Epithelial cell of esophagus (primary cell): Measurements from ENCODE around the gene SLC4A2.
A peak's percentile ranks its signal among the peaks of the same experiment; 100 is the strongest.

Experiments
- DNase-seq: peaks from one replicate; pipeline ENCODE4 v3.0.0; 2010; ENCODE audit warnings: low read depth
- H3K4me3 ChIP-seq: 2 replicates; pipeline ENCODE4 v1.5.1; 2011; ENCODE audit warnings: mild to moderate bottlenecking, low read length, control low read depth
- TF ChIP-seq, protein P1 (sequence below): IDR thresholded peaks from 2 replicates; pipeline ENCODE4 v1.5.1; 2011; ENCODE audit warnings: low read depth, mild to moderate bottlenecking, low read length, control low read depth, inconsistent platforms; ENCODE audit not compliant: insufficient read depth; ENCODE audit errors: missing control alignments

Gene SLC4A2

DNA sequence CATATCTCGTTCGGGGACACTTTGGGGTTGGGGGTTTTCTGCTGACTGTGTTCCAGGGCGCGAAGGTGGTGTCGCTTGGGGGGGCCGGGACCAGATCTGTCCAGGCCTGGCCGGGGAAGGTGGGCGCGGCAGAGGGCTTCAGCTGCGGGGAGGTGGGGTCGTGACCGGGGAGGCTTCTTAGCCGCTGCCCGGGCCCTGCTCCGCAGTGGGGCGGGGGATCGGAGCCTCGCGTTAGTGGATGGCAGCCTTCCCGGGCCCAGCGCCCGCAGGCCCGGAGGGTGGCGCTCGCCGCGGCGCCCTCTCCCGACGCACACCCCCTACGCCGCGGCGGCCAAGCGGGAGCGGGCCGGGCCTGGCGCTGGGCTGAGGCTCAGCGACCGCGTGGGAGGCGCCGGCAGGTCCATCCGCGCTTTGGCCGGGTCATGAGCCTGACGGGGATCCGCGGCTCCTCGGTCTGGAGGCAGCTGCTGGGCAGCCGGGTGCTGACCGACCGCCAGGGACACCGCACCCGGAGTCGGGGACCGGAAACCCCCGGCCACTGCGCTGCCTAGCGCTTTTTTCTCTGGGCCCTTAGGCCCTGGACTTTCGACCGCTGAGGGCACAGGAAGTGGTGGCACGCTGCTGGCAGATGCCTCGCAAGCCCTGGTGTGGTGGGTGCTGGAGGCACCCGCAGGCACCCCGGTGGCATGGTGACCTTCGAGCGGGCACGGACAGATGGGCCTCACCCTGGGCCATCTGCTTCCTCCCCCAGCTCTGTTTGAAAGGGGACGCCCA, 28.0 kb downstream of the SLC4A2 start:
- TF ChIP-seq, protein P1, sequence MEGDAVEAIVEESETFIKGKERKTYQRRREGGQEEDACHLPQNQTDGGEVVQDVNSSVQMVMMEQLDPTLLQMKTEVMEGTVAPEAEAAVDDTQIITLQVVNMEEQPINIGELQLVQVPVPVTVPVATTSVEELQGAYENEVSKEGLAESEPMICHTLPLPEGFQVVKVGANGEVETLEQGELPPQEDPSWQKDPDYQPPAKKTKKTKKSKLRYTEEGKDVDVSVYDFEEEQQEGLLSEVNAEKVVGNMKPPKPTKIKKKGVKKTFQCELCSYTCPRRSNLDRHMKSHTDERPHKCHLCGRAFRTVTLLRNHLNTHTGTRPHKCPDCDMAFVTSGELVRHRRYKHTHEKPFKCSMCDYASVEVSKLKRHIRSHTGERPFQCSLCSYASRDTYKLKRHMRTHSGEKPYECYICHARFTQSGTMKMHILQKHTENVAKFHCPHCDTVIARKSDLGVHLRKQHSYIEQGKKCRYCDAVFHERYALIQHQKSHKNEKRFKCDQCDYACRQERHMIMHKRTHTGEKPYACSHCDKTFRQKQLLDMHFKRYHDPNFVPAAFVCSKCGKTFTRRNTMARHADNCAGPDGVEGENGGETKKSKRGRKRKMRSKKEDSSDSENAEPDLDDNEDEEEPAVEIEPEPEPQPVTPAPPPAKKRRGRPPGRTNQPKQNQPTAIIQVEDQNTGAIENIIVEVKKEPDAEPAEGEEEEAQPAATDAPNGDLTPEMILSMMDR: no peak
- peak; percentile 68 for DNase-seq
- peak overlapping the region; percentile 72 for H3K4me3 ChIP-seq

DNA sequence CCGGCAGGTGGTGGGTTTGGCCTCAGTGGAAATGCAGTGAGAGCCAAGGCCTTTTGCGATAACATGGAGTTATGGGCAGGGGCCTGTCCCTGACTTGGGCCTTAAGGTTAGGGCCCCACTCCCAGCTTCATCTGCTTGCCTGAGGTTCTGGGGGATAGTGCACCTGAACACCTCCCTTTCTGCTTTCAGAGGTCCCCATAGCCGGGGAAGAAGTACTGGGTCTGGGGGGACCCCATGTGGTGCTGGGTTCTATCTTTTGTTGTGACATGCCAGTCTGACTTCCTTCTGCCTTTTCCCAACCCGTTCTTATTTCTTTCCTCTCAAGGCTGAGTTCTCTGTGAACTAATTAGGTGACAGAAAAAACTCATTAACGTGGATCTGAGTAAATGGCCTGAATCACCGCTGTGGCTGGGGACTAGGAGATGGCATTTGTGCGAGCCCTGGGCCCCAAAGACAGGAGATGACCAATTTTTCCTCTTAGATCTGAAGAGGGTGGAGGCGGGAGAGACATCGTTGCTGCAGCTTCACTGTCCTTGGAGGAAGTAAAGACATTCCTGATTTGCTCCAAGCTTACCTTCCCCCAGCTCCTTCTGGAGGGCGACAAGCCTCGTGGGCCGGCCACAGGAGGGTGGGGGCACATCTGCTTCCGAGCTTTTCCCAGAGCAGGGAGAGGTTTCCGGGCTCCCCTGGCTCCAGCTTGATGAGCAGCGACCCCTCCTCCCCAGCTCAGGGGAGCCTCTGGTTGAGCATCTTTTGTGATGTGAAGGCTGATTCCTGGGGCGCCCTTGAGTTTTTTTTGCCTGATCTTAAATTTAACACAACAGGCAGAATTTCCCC, 28.8 kb downstream of the SLC4A2 start:
- H3K4me3 ChIP-seq: peak overlapping the region; percentile 72
- DNase-seq: no peak

DNA sequence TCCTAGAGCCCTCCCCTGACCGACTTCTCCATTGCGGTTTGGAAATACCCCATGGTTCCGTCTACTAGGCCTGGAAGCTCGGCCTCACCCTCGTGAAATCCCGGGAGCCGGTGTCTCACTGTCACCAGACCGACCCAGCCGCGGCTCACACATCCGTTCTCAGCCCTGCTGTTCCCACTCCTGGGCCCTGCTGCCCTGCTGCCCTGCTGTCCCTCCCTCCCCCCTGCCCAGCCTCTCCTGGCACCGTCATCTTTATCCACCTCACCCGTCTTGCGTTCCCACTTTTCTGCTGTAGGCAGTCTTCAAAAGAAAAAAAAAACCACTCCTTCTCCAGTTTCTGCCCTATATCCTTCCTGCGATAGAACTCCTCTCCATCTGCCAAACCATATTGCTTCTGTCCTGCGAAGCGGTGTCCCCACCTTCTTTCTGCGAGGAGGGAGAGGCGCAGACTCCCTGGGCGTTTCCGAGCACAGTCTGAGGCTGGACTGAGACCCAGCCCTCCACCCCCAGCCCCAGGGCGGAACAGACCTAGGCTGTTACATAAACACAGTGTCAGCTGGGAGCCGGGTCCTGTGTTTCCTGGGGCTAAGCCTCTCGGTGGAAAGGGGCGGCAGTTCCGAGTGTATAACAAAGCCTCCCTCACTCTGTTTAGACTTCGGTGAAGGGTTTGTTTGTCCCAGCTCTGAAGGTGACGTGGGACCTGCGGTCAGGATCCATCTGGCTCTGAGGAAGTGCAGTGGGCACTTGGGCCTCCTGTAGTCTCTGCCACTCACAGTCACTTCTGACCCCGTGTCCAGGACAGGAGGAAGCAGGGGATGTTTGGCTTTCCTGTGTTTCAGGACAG, 29.7 kb downstream of the SLC4A2 start:
- H3K4me3 ChIP-seq: peak overlapping the region; percentile 72
- TF ChIP-seq, protein P1: no peak
- DNase-seq: peak; percentile 59

More for the DNA sequence above, 28.8 kb downstream of the SLC4A2 start:
- TF ChIP-seq, protein P1: no peak

DNA sequence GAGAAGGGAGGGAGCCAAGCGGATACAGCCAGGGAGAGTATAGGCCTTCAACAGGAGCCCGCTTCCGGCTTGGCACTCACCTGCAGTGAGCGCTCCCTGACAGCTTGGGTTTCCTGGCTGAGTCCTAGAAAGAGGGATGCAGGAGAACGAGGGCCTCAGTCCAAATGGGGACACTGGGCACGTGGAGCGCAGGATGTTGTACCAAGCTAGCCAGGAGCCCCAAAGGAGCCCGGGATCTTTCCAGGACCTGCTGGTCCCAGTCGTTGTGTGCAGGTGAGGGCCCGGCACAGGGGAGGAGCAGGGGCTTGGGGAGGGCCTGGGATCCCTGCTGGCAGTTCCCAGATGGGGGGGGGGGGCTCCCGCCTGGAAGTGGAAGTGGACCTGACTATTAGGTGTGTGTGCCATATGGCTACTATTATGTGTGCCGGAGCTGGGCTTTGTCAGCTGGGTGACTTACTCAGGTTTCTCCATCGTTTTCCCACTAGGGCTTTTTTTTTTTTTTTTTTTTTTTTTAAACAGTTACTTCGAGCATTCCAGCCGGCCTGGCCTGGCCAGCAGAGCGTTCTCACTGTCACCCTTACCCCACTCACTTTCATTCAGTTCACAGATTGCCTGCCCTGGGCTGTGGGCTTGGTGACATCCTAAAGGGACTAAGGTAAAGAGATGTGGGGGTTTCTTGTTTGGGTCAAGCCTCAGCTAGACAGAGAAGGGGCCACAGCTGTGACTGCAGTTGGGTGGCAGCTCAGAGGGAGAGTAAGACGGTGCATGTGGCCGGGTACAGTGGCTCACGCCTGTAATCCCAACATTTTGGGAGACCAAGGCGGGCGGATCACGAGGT, 30.7 kb downstream of the SLC4A2 start:
- TF ChIP-seq, protein P1: no peak
- DNase-seq: no peak
- no peak overlapping the region for H3K4me3 ChIP-seq

DNA sequence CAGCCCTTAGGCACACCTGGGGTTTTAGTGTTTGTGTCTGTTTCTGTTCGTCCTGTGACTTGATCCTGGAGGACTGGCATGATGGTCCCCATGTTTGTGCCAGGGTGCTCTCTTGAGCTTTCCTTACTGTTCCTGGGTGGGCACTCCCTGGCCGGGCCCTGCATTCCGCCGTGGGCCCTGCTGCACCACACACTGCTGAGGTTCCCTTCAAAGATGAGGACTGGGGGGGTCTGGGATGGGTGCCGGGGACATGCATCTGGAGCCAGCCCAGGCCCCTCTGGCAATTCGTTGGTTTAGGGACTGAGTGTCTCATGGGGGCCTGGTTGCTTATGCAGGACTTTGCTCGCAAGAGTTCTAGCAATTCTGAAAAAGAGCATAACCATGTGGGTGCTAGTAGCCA, 31.6 kb downstream of the SLC4A2 start:
- TF ChIP-seq, protein P1: no peak
- H3K4me3 ChIP-seq: no peak overlapping the region
- DNase-seq: no peak

DNA sequence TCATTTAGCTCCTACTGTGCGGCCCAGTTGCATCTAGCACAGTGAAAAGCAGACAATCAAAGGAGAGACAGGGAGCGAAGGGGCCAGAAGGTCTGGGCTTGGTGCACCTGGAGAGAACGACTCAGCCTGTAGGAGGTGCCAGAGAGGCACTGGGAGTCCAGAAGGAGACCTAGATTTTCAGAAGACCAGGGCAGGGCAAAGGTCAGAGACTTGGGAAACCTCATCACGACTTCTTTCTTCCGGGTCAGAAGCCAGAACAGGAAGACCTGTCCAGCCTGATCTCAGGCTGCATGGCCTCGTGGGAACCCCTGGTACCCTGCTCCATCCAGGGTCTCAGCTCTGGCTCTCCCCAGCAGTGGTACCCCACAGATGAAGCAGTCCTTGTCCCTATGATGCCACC, 32.0 kb downstream of the SLC4A2 start:
- DNase-seq: no peak
- no peak overlapping the region for H3K4me3 ChIP-seq
- TF ChIP-seq, protein P1: peak; percentile 62
